Subcutaneous abdominal adipose tissue (tissue), 5 donors: Measurements from ENCODE around the gene LGI2.

Experiments
- H3K27ac ChIP-seq: one replicate; pipeline ENCODE4 v1.7.0; 2013; ENCODE audit warnings: low read depth, mild to moderate bottlenecking, inconsistent platforms, low read length, moderate library complexity
- H3K27me3 ChIP-seq, 5 donors: one replicate each; pipeline ENCODE4 v1.7.0; 2013; ENCODE audit warnings: low read length in 5 of 5, inconsistent platforms in 1 of 5; ENCODE audit not compliant: control insufficient read depth in 5 of 5, insufficient read depth in 4 of 5
- H3K36me3 ChIP-seq, 5 donors: one replicate each; pipeline ENCODE4 v1.7.0; 2013; ENCODE audit warnings: low read length in 5 of 5; ENCODE audit not compliant: control insufficient read depth in 5 of 5, insufficient read depth in 5 of 5
- H3K4me1 ChIP-seq, 5 donors: one replicate each; pipeline ENCODE4 v1.7.0; 2013; ENCODE audit warnings: low read length in 5 of 5, mild to moderate bottlenecking in 3 of 5, moderate library complexity in 1 of 5; ENCODE audit not compliant: control insufficient read depth in 5 of 5, insufficient read depth in 5 of 5
- H3K4me3 ChIP-seq, 5 donors: one replicate each; pipeline ENCODE4 v1.7.0; 2013; ENCODE audit warnings: low read length in 5 of 5, low read depth in 1 of 5
- H3K9ac ChIP-seq, 5 donors: one replicate each; pipeline ENCODE4 v1.7.0; 2013; ENCODE audit warnings: low read length in 5 of 5, mild to moderate bottlenecking in 4 of 5, moderate library complexity in 3 of 5
- H3K9me3 ChIP-seq, 5 donors: one replicate each; pipeline ENCODE4 v1.7.0; 2013; ENCODE audit warnings: low read length in 5 of 5; ENCODE audit not compliant: control insufficient read depth in 5 of 5
- donor health status: healthy.
- donor health status: healthy.
- donor health status: healthy.
- donor health status: healthy.
- donor health status: healthy.

LGI2 gene

GRCh38 chr4:25001509-25001908 is 29.2 kb downstream of the LGI2 start:
- Histone ChIP-seq H3K9me3 (no peaks in the 10 kb centered on the region), H3K36me3 (no peaks in the 10 kb centered on the region), H3K9ac (no peak overlapping the region), H3K4me3 (no peak overlapping the region), H3K27me3 (peaks cover 0 to 7% (median 0%) of the 10 kb centered on the region in 5 donors), H3K4me1 (peaks cover 0 to 31% (median 8%) of the 10 kb centered on the region in 5 donors), H3K27ac (no peak overlapping the region)

GRCh38 chr4:25000639-25001038 is 30.1 kb downstream of the LGI2 start:
- Histone ChIP-seq H3K36me3 (no peaks in the 10 kb centered on the region), H3K4me3 (no peak overlapping the region), H3K27me3 (peaks cover 0 to 7% (median 0%) of the 10 kb centered on the region in 5 donors), H3K9me3 (peaks cover 0 to 1% (median 0%) of the 10 kb centered on the region in 5 donors), H3K9ac (no peak overlapping the region), H3K4me1 (peaks cover 0 to 31% (median 8%) of the 10 kb centered on the region in 5 donors), H3K27ac (no peak overlapping the region)

- no peaks in the 10 kb centered on the region for H3K36me3 ChIP-seq
- H3K4me1 ChIP-seq, result peaks cover 0 to 31% (median 8%) of the 10 kb centered on the region in 5 donors
- H3K9me3 ChIP-seq, result peaks cover 0 to 8% (median 5%) of the 10 kb centered on the region in 5 donors
- H3K27ac ChIP-seq, result no peak overlapping the region
- no peak overlapping the region for H3K4me3 ChIP-seq
- no peak overlapping the region for H3K9ac ChIP-seq
- H3K27me3 ChIP-seq, result peaks cover 0 to 7% (median 0%) of the 10 kb centered on the region in 5 donors
Measured at GRCh38 chr4:24999392-25000089, 31.2 kb downstream of the LGI2 start.

- no peak overlapping the region for H3K9ac ChIP-seq
- no peak overlapping the region for H3K4me3 ChIP-seq
- peaks cover 0 to 12% (median 8%) of the 10 kb centered on the region in 5 donors for H3K9me3 ChIP-seq
- H3K27me3 ChIP-seq, result peaks cover 0 to 7% (median 0%) of the 10 kb centered on the region in 5 donors
- no peak overlapping the region for H3K27ac ChIP-seq
- no peaks in the 10 kb centered on the region for H3K36me3 ChIP-seq
- peaks cover 0 to 21% (median 8%) of the 10 kb centered on the region in 5 donors for H3K4me1 ChIP-seq
Measured at GRCh38 chr4:24995346-24995919, 35.3 kb downstream of the LGI2 start.

- Histone ChIP-seq H3K4me1 (peaks cover 0 to 6% (median under 1%) of the 10 kb centered on the region in 5 donors), H3K27me3 (no peaks in the 10 kb centered on the region), H3K4me3 (no peak overlapping the region), H3K36me3 (no peaks in the 10 kb centered on the region), H3K9ac (no peak overlapping the region), H3K9me3 (peaks cover 0 to 12% (median 8%) of the 10 kb centered on the region in 5 donors), H3K27ac (no peak overlapping the region)
Measured at GRCh38 chr4:24993551-24994080, 37.1 kb downstream of the LGI2 start.

- H3K27ac ChIP-seq, result no peak overlapping the region
- H3K9me3 ChIP-seq, result peaks cover 0 to 12% (median 8%) of the 10 kb centered on the region in 5 donors
- no peak overlapping the region for H3K9ac ChIP-seq
- H3K4me1 ChIP-seq, result peaks cover 0 to 5% (median 0%) of the 10 kb centered on the region in 5 donors
- no peaks in the 10 kb centered on the region for H3K36me3 ChIP-seq
- H3K4me3 ChIP-seq, result no peak overlapping the region
- H3K27me3 ChIP-seq, result no peaks in the 10 kb centered on the region
Measured at GRCh38 chr4:24992968-24993367, 37.8 kb downstream of the LGI2 start.

- Histone ChIP-seq H3K9ac (no peak overlapping the region), H3K4me3 (no peak overlapping the region), H3K36me3 (no peaks in the 10 kb centered on the region), H3K9me3 (peaks cover 0 to 12% (median 10%) of the 10 kb centered on the region in 5 donors), H3K27ac (no peak overlapping the region), H3K27me3 (no peaks in the 10 kb centered on the region), H3K4me1 (peaks cover 0 to 5% (median 0%) of the 10 kb centered on the region in 5 donors)
Measured at GRCh38 chr4:24991015-24991414, 39.7 kb downstream of the LGI2 start.

- Histone ChIP-seq H3K9me3 (peaks cover 0 to 7% (median 4%) of the 10 kb centered on the region in 5 donors), H3K27me3 (no peaks in the 10 kb centered on the region), H3K9ac (no peak overlapping the region), H3K4me3 (no peak overlapping the region), H3K27ac (no peak overlapping the region), H3K4me1 (peaks cover 0 to 15% (median 0%) of the 10 kb centered on the region in 5 donors), H3K36me3 (no peaks in the 10 kb centered on the region)
Measured at GRCh38 chr4:24989327-24989726, 41.4 kb downstream of the LGI2 start.

- Histone ChIP-seq H3K27me3 (no peaks in the 10 kb centered on the region), H3K36me3 (no peaks in the 10 kb centered on the region), H3K9ac (no peak overlapping the region), H3K9me3 (peaks cover 0 to 7% (median 4%) of the 10 kb centered on the region in 5 donors), H3K4me3 (no peak overlapping the region), H3K27ac (no peak overlapping the region), H3K4me1 (peaks cover 0 to 17% (median 0%) of the 10 kb centered on the region in 5 donors)
Measured at GRCh38 chr4:24988776-24989175, 42.0 kb downstream of the LGI2 start.
